ENCODE measurements around the gene TRIO.

TRIO gene

GRCh38 chr5:14339468-14339867 lies 196.3 kb downstream of the TRIO start:
- DNase-seq: no peak

- DNase-seq: no peak
Observed at GRCh38 chr5:14341571-14342230, 198.6 kb downstream of the TRIO start.

GRCh38 chr5:14342306-14342705 lies 199.2 kb downstream of the TRIO start:
- DNase-seq: no peak

- no peak for DNase-seq
Observed at GRCh38 chr5:14343376-14343775, 200.2 kb downstream of the TRIO start.

- DNase-seq: no peak
Observed at GRCh38 chr5:14347522-14347921, 204.4 kb downstream of the TRIO start.

- DNase-seq: no peak
Observed at GRCh38 chr5:14348142-14348541, 205.0 kb downstream of the TRIO start.

GRCh38 chr5:14349029-14349428 lies 205.9 kb downstream of the TRIO start:
- DNase-seq: no peak

GRCh38 chr5:14351086-14351661 lies 208.0 kb downstream of the TRIO start:
- DNase-seq: no peak

GRCh38 chr5:14351845-14352712 lies 208.9 kb downstream of the TRIO start:
- peak; percentile 63 for DNase-seq

- DNase-seq: no peak
Observed at GRCh38 chr5:14353726-14354474, 210.8 kb downstream of the TRIO start.

GRCh38 chr5:14355391-14355790 lies 212.2 kb downstream of the TRIO start:
- DNase-seq: no peak

- DNase-seq: no peak
Observed at GRCh38 chr5:14356305-14356704, 213.2 kb downstream of the TRIO start.

GRCh38 chr5:14357441-14357840 lies 214.3 kb downstream of the TRIO start:
- no peak for DNase-seq

- DNase-seq: no peak
Observed at GRCh38 chr5:14357851-14358250, 214.7 kb downstream of the TRIO start.

GRCh38 chr5:14358536-14358935 lies 215.4 kb downstream of the TRIO start:
- DNase-seq: no peak

- no peak for DNase-seq
Observed at GRCh38 chr5:14359069-14360043, 216.2 kb downstream of the TRIO start.

GRCh38 chr5:14362491-14362890 lies 219.3 kb downstream of the TRIO start:
- DNase-seq: no peak

GRCh38 chr5:14364096-14364495 lies 221.0 kb downstream of the TRIO start:
- DNase-seq: no peak

GRCh38 chr5:14364576-14365472 lies 221.7 kb downstream of the TRIO start:
- DNase-seq: no peak

GRCh38 chr5:14365831-14366430 lies 222.8 kb downstream of the TRIO start:
- DNase-seq: no peak

GRCh38 chr5:14366763-14367162 lies 223.6 kb downstream of the TRIO start:
- no peak for DNase-seq

All from NCI-H1105 (cell line).